Stimulated activated CD8-positive, alpha-beta memory T cell treated with anti-CD3 and anti-CD28 coated beads, Interleukin-15, amount 100 ng/mL, for 4 hours (primary cell): ENCODE data around the gene KMT2C.
"Not testable (repeated sequence)": the region's sequence is repeated elsewhere in the genome, so short reads cannot be mapped to it uniquely, and the experiment has no call there.

ENCODE experiments used
- DNase-seq, 2 donors: peaks; one replicate each; pipeline ENCODE4 v3.0.0-alpha.2; 2020; ENCODE audit warnings: low read depth in 2 of 2

Gene KMT2C

DNA sequence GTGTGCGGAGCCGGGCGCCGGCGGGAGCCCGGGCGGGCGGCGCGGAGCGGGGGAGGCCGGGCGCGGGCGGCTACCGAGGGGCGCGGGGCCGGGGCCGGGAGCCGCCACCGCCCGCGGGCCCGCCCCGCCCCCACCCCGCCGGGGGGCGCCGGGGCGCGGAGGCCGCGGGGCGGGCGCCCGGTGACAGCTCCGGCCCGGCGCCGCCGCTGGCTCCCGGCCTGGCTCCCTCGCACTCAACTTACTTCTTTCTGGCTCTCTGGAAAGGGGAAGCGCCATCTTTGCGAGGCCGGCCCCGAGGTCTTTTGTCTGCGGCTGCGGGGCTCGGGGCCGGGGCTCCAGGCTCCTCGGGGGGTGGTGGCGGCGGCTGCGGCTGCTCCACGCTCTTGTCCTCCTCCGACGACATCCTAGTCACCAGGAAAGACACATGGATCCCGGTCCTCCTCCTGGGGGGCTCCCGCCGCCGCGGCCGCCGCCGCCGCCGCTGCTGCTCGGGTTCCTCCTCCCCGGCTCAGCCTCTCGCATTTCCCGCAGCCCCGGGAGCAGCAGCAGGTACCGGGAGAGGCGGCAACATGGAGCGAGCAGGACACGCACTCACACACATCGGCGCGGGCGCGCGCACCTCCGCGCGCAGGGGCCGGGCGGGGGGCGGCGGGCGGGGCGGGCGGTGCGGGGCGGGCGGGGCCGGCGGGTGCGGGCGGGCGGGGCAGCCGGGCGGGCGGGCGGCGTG lies at the start of gene KMT2C:
Gene KMT2C (minus strand): TSS at position 620 of the 727 bp plus-strand sequence. CDS start 217 bp downstream, at position 403.
- DNase-seq, result peak; percentile 4 to 21

DNA sequence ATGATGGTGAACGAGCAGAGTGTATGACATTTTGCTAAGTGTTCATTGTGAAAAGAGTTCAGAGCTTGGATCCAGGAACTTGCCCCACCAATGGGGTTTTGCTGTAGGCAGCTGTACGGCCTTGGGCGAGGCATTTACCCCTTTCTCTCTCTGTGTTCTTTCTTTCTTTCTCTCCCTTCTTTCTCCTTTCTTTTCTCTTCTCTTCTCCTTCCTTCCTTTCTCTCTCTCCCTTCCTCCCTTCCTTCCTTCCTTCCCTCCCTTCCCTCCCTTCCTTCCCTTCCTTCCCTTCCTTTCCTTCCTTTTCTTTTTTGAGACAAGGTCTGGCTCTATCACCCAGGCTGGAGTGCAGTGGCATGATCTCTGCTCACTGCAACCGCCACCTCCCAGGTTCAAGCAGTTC lies 45.3 kb upstream of the KMT2C start:
- DNase-seq, result no peak

DNA sequence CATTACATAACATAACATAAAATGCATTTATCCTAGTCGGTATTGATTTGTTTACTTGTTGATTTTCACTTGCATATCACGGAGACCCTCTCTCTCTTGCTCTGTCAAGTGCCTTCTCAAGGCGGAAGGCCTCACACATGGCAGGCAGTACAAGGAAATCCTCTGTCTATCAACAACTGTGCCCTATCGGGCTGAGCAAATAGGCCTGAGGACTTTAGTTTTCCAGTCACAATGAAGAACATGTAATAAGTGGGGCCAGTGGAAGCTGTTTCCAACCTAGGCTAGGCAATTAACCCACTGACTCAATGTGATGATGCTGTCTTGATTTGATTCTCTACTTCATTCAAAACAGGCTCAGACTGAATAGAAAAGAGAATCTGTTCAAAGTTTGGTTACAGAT lies 44.9 kb upstream of the KMT2C start:
- no peak for DNase-seq

DNA sequence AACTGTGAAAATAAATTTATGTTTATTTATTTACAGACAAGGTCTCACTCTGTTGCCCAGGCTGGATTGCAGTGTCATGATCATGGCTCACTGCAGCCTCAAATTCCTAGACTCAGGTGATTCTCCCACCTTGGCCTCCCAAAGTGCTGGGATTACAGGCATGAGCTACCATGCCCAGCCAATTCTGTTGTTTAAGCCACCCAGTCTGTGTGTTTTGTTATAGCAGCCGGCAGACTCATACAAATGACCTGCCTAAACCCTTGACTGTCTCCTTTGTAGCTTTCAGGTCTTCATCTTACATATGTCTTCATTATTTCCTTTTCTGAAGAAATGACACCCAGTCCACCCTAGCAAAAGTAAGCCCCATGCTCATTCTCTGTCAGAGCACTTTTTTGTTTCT lies 43.8 kb upstream of the KMT2C start:
- DNase-seq, result no peak

DNA sequence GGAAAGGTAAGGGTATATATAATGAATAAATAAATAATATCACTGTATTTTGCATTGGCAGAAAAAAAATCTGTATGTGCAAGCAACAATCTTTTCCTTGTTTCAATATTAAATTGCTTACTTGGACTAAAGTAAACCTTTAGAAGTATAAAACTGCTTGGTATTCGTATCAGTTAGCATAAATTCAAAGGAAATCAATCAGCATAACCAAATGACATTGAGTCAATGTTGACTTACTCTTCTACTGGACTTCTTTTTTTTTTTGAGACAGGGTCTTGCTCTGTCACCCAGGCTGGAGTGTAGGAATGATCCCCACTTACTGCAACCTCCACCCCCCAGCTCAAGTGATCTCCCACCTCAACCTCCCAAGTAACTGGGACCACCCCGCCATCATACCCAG lies 42.3 kb upstream of the KMT2C start:
- DNase-seq, result no peak

GRCh38 chr7:152477079-152477478 lies 41.3 kb upstream of the KMT2C start:
- DNase-seq, result no peak

DNA sequence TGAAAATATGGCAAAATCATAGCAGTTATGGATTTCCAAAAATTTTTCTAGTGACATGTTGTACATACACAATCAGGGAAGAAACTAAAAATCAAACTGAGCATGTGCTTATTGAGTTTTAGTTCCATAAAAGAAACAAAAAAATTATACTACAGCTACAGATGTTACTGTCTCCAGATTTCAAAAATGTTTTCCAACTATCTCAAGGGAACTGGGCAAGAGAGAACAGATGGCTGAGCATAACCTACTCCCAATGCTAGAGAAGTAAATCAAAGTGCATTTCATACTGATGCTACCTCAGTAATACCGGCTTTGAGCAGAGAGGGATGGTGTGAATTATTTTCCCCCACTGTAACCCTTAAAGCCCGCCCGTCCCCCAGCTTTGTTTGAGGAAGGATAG lies 40.7 kb upstream of the KMT2C start:
- DNase-seq, result no peak

DNA sequence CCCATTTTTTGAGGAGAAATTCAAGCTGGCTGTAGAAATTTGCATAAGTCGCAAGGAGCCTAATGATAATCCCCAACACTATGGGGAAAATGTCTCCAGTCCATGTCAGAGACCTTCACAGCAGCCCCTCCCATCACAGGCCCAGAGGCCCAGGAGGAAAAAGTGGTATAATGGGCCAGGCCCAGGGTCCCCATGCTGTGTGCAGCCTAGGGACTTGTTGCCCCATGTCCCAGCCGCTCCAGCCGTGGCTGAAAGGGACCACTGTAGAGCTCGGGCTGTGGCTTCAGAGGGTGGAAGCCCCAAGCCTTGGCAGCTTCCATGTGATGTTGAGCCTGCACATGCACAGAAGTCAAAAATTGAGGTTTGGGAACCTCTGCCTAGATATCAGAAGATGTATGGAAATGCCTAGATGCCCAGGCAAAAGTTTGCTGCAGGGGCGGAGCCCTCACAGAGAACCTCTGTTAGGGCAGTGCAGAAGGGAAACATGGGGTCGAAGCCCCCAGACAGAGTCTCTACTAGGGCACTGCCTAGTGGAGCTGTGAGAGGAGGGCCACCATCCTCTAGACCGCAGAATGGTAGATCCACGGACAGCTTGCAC lies 35.3 kb upstream of the KMT2C start:
- not testable (repeated sequence) for DNase-seq

DNA sequence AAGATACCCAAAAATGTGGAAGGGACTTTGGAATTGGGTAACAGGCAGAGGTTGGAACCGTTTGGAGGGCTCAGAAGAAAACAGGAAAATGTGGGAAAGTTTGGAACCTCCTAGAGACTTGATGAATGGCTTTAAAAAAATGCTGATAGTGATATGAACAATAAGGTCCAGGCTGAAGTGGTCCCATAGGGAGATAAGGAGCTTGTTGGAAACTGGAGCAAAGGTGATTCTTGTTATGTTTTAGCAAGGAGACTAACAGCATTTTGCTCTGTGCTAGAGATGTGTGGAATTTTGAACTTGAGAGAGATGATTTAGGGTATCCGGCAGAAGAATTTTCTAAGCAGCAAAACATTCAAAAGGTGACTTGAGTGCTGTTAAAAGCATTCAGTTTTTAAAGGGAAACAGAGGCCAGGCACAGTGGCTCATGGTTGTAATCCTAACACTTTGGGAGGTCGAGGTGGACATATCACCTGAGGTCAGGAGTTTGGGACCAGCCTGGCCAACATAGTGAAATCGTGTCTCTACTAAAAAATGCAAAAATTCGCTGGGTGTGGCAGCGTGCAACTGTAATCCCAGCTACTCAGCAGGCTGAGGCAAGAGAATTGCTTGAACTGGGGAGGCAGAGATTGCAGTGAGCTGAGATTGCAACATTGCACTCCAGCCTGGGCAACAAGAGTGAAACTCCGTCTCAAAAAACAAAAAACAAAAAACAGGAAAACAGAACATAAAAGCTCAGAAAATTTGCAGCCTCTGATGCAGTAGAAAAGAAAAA lies 34.6 kb upstream of the KMT2C start:
- not testable (repeated sequence) for DNase-seq

GRCh38 chr7:152469576-152469975 lies 33.8 kb upstream of the KMT2C start:
- not testable (repeated sequence) for DNase-seq

GRCh38 chr7:152467225-152467624 lies 31.4 kb upstream of the KMT2C start:
- DNase-seq, result no peak

- DNase-seq, result no peak
Observed at GRCh38 chr7:152465119-152465387, 29.2 kb upstream of the KMT2C start.

- DNase-seq, result peak; percentile 26 to 55
Observed at GRCh38 chr7:152464312-152465118, 28.7 kb upstream of the KMT2C start.

DNA sequence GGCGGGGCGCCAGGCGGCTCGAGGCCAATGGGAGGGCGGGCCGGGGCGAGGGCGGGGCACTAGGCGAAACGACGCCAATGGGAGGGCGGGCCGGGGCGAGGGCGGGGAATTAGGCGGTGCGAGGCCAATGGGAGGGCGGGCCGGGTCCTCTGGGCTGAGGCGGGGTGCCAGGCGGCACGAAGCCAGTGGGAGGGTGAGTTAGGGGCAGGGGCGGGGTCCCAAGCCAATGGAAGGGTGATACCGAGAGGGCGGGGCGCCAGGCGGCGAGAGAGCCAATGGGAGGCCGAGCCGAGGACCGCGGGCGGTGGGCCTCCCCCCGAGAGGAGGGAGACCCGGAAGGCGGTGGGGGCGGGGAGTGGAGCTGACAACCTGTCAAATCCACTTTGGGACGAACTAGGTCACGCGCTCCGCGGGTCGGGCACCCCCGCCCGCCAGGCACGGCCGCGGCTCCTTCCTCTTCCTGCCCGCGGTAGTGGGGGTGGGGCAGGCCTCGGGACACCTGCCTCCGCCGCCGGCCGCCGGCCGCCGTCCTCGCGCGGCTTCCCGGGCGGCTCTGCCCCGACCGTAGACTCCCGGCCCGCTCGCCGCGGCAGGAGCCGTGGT lies 28.0 kb upstream of the KMT2C start:
- peak; percentile 100 for DNase-seq

DNA sequence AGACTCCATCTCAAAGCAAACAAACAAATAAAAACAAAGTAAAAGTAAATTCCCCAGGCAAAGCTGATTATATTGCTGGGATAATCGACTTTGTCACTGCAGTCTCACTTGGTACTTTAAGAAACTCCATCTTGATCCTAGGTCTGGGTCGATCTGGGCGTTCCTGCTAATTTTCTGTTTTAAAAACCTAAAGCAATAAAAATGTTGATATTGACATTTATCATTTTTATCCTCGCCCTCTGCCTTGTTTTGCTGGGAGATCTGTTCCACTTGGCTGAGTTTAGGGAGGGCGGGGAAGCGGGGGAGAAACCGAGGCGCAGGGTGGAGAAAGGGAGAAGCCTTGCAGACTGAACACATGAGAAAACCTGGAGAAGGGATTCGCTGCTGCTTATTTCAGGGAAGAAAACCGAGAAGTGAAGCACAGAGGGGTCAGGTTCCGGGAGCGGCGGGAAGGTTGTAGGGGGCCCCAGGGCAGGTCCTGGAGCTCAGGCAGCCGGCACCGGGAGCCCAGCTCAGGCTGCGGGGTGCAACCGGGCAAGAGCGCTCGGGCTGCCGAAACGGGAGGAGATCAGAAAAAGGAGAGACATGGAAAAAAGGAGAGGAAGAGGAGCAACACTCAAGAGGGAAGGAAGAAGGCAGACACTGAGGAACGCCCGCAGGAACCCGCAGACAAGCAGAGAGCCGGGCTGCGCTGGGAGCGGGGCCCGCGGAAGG lies 27.3 kb upstream of the KMT2C start:
- no peak for DNase-seq

DNA sequence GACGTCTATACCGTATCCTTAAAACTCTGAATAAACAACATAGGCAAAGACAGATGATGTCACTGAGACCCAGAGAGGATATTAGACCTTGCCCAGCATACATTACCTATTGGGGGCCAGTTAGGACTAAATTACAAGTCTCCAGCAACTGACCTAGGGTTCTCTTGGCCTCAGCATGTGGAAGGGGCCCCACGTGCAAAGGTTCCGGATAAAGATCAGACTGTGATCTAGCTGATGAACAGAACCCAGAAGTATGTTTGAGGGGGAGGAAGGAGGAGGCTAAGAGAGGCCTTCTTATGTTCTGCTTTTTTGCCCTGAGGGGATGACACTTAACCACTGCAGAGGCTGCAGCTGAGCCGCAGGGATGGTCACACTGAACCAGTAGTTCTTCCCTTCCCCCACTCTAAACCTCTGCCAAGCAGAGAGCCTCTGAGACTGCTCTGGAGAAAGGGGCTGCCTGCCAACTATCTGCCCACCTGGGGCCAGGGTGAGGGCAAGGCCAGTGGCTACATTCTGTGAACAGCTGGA lies 24.0 kb upstream of the KMT2C start:
- DNase-seq, result no peak

GRCh38 chr7:152451356-152451755 lies 15.6 kb upstream of the KMT2C start:
- no peak for DNase-seq

DNA sequence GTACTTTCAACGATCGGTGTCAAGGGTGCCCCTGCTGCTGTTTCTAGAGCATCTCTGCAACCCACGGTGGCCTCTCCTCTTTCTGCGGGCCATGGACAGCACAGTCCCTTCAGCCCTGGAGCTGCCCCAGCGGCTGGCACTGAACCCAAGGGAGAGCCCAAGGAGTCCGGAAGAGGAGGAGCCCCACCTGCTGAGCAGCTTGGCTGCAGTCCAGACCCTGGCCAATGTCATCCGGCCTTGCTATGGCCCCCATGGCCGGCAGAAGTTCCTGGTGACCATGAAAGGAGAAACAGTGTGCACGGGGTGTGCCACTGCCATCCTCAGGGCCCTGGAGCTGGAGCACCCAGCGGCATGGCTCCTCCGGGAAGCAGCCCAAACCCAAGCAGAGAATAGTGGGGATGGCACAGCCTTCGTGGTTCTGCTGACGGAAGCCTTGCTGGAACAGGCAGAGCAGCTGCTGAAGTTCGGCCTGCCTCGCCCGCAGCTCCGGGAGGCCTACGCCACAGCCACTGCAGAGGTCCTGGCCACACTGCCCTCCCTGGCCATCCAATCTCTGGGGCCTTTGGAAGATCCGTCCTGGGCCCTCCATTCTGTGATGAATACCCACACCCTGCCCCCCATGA lies 9.7 kb upstream of the KMT2C start:
- not testable (repeated sequence) for DNase-seq

GRCh38 chr7:152443586-152443985 lies 7.8 kb upstream of the KMT2C start:
- DNase-seq, result no peak

GRCh38 chr7:152442330-152442835 lies 6.6 kb upstream of the KMT2C start:
- no peak for DNase-seq
